GM06990 (cell line): ENCODE results near the gene HIPK1.
"Not testable (repeated sequence)": the region's sequence is repeated elsewhere in the genome, so short reads cannot be mapped to it uniquely, and the experiment has no call there.

ENCODE experiments used
- DNase-seq: peaks from one replicate; pipeline ENCODE4 v3.0.0-alpha.2; 2011; ENCODE audit not compliant: insufficient read length; ENCODE audit errors: extremely low read depth
- H3K27me3 ChIP-seq: replicated peaks from 2 replicates; pipeline ENCODE4 v1.6.0; 2011; ENCODE audit warnings: low read length; ENCODE audit not compliant: control insufficient read depth, insufficient read depth
- H3K36me3 ChIP-seq: 2 replicates; pipeline ENCODE4 v1.5.1; 2011; ENCODE audit warnings: low read length; ENCODE audit not compliant: control insufficient read depth, insufficient read depth
- H3K4me3 ChIP-seq: replicated peaks from 2 replicates; pipeline ENCODE4 v1.5.1; 2011; ENCODE audit warnings: low read depth, mild to moderate bottlenecking, control low read depth, low read length
- CTCF ChIP-seq: IDR thresholded peaks from 2 replicates; pipeline ENCODE4 v1.5.1; 2011; ENCODE audit warnings: low read length, control low read depth, mild to moderate bottlenecking, inconsistent platforms; ENCODE audit not compliant: insufficient read depth, poor library complexity, severe bottlenecking

The HIPK1 gene

GRCh38 chr1:114010433-114011184 lies 81.5 kb downstream of the HIPK1 start:
- no peaks in the 10 kb centered on the region for H3K36me3 ChIP-seq
- H3K27me3 ChIP-seq, result no peaks in the 10 kb centered on the region
- DNase-seq, result no peak
- no peak for TF ChIP-seq CTCF
- no peak overlapping the region for H3K4me3 ChIP-seq

- no peak for DNase-seq
- H3K36me3 ChIP-seq, result no peaks in the 10 kb centered on the region
- H3K27me3 ChIP-seq, result no peaks in the 10 kb centered on the region
- no peak for TF ChIP-seq CTCF
- H3K4me3 ChIP-seq, result no peak overlapping the region
These were observed 82.7 kb downstream of the HIPK1 start for GRCh38 chr1:114011796-114012195.

- H3K36me3 ChIP-seq, result no peaks in the 10 kb centered on the region
- no peaks in the 10 kb centered on the region; the same call in 1 of the 2 replicates for H3K27me3 ChIP-seq
- no peak for TF ChIP-seq CTCF
- DNase-seq, result no peak
- H3K4me3 ChIP-seq, result no peak overlapping the region
These were observed 86.0 kb downstream of the HIPK1 start for GRCh38 chr1:114015075-114015474.

DNA sequence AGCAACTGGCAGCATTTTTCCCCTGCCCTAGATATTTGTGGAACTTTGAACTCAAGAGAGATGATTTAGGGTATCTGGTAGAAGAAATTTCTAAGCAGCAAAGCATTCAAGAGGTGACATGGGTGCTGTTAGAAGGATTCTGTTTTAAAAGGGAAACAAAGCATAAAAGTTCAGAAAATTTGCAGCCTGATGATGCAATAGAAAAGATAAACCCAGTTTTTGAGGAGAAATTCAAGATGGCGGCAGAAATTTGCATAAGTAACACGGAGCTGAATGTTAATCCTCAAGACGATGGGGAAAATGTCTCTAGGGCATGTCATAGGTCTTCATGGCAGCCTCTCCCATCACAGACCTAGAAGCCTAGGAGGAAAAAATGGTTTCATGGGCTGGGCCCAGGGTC lies 90.6 kb downstream of the HIPK1 start:
- H3K36me3 ChIP-seq, H3K27me3 ChIP-seq, H3K4me3 ChIP-seq, DNase-seq: not testable (repeated sequence)

- DNase-seq, result no peak
- Histone ChIP-seq H3K4me3 (no peak overlapping the region), H3K36me3 (no peaks in the 10 kb centered on the region), H3K27me3 (no peaks in the 10 kb centered on the region; the same call in 1 of the 2 replicates)
- TF ChIP-seq CTCF, result no peak
These were observed 92.6 kb downstream of the HIPK1 start for GRCh38 chr1:114021665-114022099.

DNA sequence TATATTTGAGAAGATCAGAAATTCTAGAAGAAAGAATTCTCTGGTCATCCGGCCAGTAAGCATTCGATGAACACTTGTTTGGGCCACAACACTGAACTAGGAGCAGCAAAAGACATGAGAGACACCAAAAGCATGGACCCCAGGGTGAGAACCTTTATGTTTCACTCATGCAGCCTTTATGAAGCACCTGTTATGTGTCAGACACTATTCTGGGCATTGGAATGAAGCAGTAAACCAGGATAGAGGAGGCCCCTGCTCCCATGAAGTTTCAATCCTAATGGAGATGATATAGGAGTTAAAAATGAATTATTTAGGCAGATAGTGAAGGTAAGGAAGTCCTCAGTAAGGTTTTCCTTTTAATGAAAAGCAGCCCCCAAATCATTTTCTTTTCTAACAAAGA lies 93.8 kb downstream of the HIPK1 start:
- no peak for DNase-seq
- Histone ChIP-seq H3K27me3 (no peaks in the 10 kb centered on the region; the same call in 1 of the 2 replicates), H3K36me3 (no peaks in the 10 kb centered on the region), H3K4me3 (no peak overlapping the region)
- no peak for TF ChIP-seq CTCF
